Measurements from ENCODE around the gene TMEM163. TPM values are rescaled to one million over a fixed set of nuclear protein-coding genes. Genes with fewer than 3 reads are reported as not detected.

Gene TMEM163
- polyA plus RNA-seq, 3 donors, result 0.01 TPM; not detected in 2

- intact Hi-C loops (cut with micrococcal nuclease), result no loop called here
- no peak overlapping the region for H3K4me3 ChIP-seq (replicated peaks in 1 of 3; ENCODE audit: low read depth in 2 of 3, low read length in 3 of 3)
- no peak overlapping the region for H3K27ac ChIP-seq (ENCODE audit: low read depth in 1 of 2, low read length in 2 of 2)
- H2AFZ ChIP-seq (ENCODE audit: insufficient read depth, low read depth, low read length, poor library complexity, severe bottlenecking), result no peak overlapping the region
- no peaks in the 10 kb centered on the region for H3K36me3 ChIP-seq (replicated peaks in 1 of 2; ENCODE audit: control insufficient read depth in 1 of 2, insufficient read depth in 2 of 2, low read length in 2 of 2)
- no peak overlapping the region for H3K9ac ChIP-seq (ENCODE audit: insufficient read depth, low read length, poor library complexity, severe bottlenecking)
- no peak for DNase-seq
- no peaks in the 10 kb centered on the region for H3K27me3 ChIP-seq (ENCODE audit: control insufficient read depth in 2 of 2, insufficient read depth in 2 of 2, low read length in 2 of 2)
- H4K20me1 ChIP-seq (ENCODE audit: insufficient read depth, low read length), result no peaks in the 10 kb centered on the region
- H3K9me3 ChIP-seq (replicated peaks in 1 of 2; ENCODE audit: control insufficient read depth in 1 of 2, insufficient read depth in 1 of 2, low read length in 2 of 2), result peaks cover 0 to 16% of the 10 kb centered on the region in 2 donors
- Mint-ChIP-seq H3K27me3 (ENCODE audit: low read depth in 3 of 3) (peaks cover 0 to 2% (median 2%) of the 10 kb centered on the region in 3 donors), H3K36me3 (no peaks in the 10 kb centered on the region), H3K4me1 (no peaks in the 10 kb centered on the region), H3K4me3 (no peak overlapping the region), H3K9me3 (peaks cover 7 to 18% (median 12%) of the 10 kb centered on the region in 7 donors), H3K27ac (no peak overlapping the region)
- 98% methylated on average over 4 of the region's 4 CpGs for WGBS (ENCODE audit: insufficient coverage)
- no peak for TF ChIP-seq CTCF (IDR thresholded peaks at IDR 0.05)
- H3K4me1 ChIP-seq (ENCODE audit: control insufficient read depth in 1 of 2, insufficient read depth in 2 of 2, low read length in 2 of 2), result no peaks in the 10 kb centered on the region
- no peaks in the 10 kb centered on the region for H3K79me2 ChIP-seq (ENCODE audit: insufficient read depth, low read length)
- H3K4me2 ChIP-seq (replicated peaks; ENCODE audit: extremely low read depth, low read length, poor library complexity, severe bottlenecking), result no peak overlapping the region
These were observed 116.1 kb downstream of the TMEM163 start for GRCh38 chr2:134602666-134603065.

GRCh38 chr2:134601264-134601663, 117.5 kb downstream of the TMEM163 start:
- peaks cover 0 to 11% of the 10 kb centered on the region in 2 donors for H3K9me3 ChIP-seq (replicated peaks in 1 of 2; ENCODE audit: control insufficient read depth in 1 of 2, insufficient read depth in 1 of 2, low read length in 2 of 2)
- H4K20me1 ChIP-seq (ENCODE audit: insufficient read depth, low read length), result no peaks in the 10 kb centered on the region
- intact Hi-C loops (cut with micrococcal nuclease), result no loop called here
- no peak overlapping the region for H3K4me2 ChIP-seq (replicated peaks; ENCODE audit: extremely low read depth, low read length, poor library complexity, severe bottlenecking)
- no peak overlapping the region for H3K4me3 Mint-ChIP-seq
- peaks cover 0 to 2% (median 2%) of the 10 kb centered on the region in 3 donors for H3K27me3 Mint-ChIP-seq (ENCODE audit: low read depth in 3 of 3)
- 97% methylated on average over 6 of the region's 11 CpGs for WGBS (ENCODE audit: insufficient coverage)
- no peak overlapping the region for H3K4me3 ChIP-seq (replicated peaks in 1 of 3; ENCODE audit: low read depth in 2 of 3, low read length in 3 of 3)
- no peak for DNase-seq
- peaks cover 5 to 14% (median 9%) of the 10 kb centered on the region in 7 donors for H3K9me3 Mint-ChIP-seq
- H3K9ac ChIP-seq (ENCODE audit: insufficient read depth, low read length, poor library complexity, severe bottlenecking), result no peak overlapping the region
- H3K79me2 ChIP-seq (ENCODE audit: insufficient read depth, low read length), result no peaks in the 10 kb centered on the region
- H3K27ac Mint-ChIP-seq, result no peak overlapping the region
- TF ChIP-seq CTCF (IDR thresholded peaks at IDR 0.05), result no peak
- H3K36me3 ChIP-seq (replicated peaks in 1 of 2; ENCODE audit: control insufficient read depth in 1 of 2, insufficient read depth in 2 of 2, low read length in 2 of 2), result no peaks in the 10 kb centered on the region
- no peak overlapping the region for H3K27ac ChIP-seq (ENCODE audit: low read depth in 1 of 2, low read length in 2 of 2)
- no peaks in the 10 kb centered on the region for H3K4me1 Mint-ChIP-seq
- no peaks in the 10 kb centered on the region for H3K36me3 Mint-ChIP-seq
- no peak overlapping the region for H2AFZ ChIP-seq (ENCODE audit: insufficient read depth, low read depth, low read length, poor library complexity, severe bottlenecking)
- no peaks in the 10 kb centered on the region for H3K27me3 ChIP-seq (ENCODE audit: control insufficient read depth in 2 of 2, insufficient read depth in 2 of 2, low read length in 2 of 2)
- no peaks in the 10 kb centered on the region for H3K4me1 ChIP-seq (ENCODE audit: control insufficient read depth in 1 of 2, insufficient read depth in 2 of 2, low read length in 2 of 2)
